ENCODE results near the gene TULP4.

The TULP4 gene

DNA sequence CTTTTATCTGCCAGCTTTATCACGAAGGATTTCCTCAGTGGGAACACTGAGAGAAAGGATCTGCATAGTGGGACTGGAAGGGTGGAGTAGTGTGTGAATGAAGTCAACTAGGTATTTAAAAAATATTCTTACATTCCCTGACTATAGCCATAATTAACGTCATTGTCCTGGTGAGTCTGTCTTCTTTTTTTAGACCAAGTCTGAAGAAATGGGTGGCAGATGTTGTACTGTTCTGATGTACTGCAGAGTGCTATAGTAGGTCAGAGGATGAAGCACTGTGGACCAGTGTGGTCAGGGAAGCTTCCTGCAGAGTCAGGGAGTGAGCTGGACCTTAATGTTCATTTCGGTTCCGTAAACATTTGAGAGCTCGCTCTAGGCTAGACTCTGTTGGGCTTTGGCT, 11.9 kb downstream of the TULP4 start:
- no peak for TF ChIP-seq CTCF (IDR thresholded peaks at IDR 0.05; ENCODE audit: extremely low read depth, missing control alignments)
- no peak for DNase-seq (ENCODE audit: low spot score)

DNA sequence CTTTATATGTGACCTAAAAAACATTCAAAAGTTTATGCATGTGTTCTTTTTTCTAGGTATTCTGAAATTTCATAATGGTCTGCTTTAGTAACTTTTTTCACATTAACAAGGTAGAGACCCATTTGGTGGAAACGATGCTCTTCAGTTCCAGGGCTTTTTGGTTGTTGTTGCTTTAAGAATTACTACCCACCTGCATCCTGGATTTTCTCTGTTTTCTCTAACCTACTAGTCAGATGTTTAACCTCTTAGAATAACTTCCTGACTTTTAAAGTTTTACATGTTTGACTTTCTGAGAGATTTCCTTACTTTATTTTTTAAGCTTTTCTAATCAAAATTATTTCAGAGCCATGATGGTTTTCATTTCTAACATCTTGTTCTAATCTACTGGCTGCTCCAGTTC, 14.9 kb downstream of the TULP4 start:
- DNase-seq (ENCODE audit: low spot score), result no peak

GRCh38 chr6:158328952-158329351, 16.7 kb downstream of the TULP4 start:
- no peak for TF ChIP-seq CTCF (IDR thresholded peaks at IDR 0.05; ENCODE audit: extremely low read depth, missing control alignments)
- no peak for DNase-seq (ENCODE audit: low spot score)

More for the DNA sequence above, 14.9 kb downstream of the TULP4 start:
- no peak for TF ChIP-seq CTCF (IDR thresholded peaks at IDR 0.05; ENCODE audit: extremely low read depth, missing control alignments)

- TF ChIP-seq CTCF (IDR thresholded peaks at IDR 0.05; ENCODE audit: extremely low read depth, missing control alignments), result no peak
- DNase-seq (ENCODE audit: low spot score), result no peak
These were observed 17.3 kb downstream of the TULP4 start for GRCh38 chr6:158329531-158329930.

DNA sequence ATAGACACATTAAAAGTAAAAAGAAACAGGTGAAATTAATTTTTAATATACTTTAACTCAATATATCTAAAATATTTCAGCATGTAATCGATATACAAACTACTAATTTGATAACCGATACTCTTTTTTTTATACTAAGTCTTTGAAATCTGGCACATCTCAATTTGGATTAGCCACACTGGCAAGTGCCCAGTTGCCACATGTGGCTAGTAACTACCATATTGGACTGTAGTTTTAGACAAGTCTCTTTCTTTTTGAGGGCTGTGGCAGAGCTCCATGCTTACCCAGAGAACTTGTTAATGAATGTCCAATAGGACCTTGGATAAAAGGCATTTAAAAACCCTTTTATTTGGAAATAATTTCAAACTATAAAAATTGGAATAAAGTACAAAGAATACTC, 17.8 kb downstream of the TULP4 start:
- DNase-seq (ENCODE audit: low spot score), result no peak
- no peak for TF ChIP-seq CTCF (IDR thresholded peaks at IDR 0.05; ENCODE audit: extremely low read depth, missing control alignments)

- DNase-seq (ENCODE audit: low spot score), result no peak
- TF ChIP-seq CTCF (IDR thresholded peaks at IDR 0.05; ENCODE audit: extremely low read depth, missing control alignments), result no peak
These were observed 20.0 kb downstream of the TULP4 start for GRCh38 chr6:158332237-158332636.

DNA sequence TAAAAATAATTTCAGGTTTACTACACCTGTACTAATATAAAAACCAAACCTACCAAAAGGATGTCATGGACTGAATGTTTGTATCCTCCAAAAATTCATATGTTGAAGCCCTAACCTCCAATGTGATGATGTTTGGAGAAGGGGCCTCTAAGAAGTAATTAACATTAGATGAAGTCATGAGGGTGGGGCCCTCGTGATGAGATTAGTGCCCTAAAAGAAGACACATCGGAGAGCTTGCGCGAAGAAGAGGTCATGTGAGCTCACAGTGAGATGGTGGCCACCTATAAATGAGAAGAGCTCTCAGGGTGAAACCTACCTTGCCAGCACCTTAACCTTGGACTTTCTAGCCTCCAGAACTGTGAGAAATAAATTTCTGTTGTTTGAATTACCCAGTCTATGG, 20.8 kb downstream of the TULP4 start:
- no peak for DNase-seq (ENCODE audit: low spot score)
- TF ChIP-seq CTCF (IDR thresholded peaks at IDR 0.05; ENCODE audit: extremely low read depth, missing control alignments), result no peak

Measured in GM20000 (cell line).